ENCODE measurements around the gene SLC25A25. TPM values are rescaled to one million over a fixed set of nuclear protein-coding genes. Genes with fewer than 3 reads are reported as not detected.

Gene SLC25A25
- total RNA-seq, 1 donor from 2014 or later, result 13.0 TPM

DNA sequence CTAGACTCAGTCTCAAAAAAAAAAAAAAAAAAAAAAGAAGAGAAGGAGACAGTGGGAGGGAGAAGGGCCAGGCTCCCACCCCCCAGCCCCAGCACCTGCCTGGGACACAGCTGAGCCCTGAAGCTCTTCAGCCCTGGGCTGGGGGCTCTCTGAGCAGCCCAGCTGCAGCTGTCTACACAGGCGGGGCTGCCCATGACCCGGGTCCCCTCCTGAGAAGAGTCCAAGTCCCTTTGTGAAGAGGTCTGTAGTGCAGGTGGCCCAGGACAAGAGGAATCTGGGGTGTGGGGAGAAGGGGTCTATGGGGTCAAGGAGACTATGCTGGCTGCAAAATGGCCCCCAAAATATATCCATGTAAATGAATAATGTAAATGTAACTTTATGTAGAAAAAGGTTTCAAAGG is 74.6 kb downstream of the SLC25A25 start:
- Histone ChIP-seq H3K4me3 (ENCODE audit: low read length in 3 of 3) (no peak overlapping the region), H3K9ac (ENCODE audit: low read depth in 1 of 3, low read length in 3 of 3) (no peak overlapping the region), H3K4me1 (ENCODE audit: control insufficient read depth in 3 of 3, insufficient read depth in 3 of 3, low read length in 3 of 3) (peaks cover 0 to 3% (median 0%) of the 10 kb centered on the region in 3 donors), H3K27ac (ENCODE audit: low read depth, low read length) (no peak overlapping the region), H3K9me3 (ENCODE audit: control insufficient read depth in 3 of 3, low read length in 3 of 3) (no peaks in the 10 kb centered on the region), H3K27me3 (ENCODE audit: control insufficient read depth in 3 of 3, insufficient read depth in 3 of 3, low read length in 3 of 3) (no peaks in the 10 kb centered on the region), H3K36me3 (ENCODE audit: control insufficient read depth in 3 of 3, insufficient read depth in 3 of 3, low read length in 3 of 3) (no peaks in the 10 kb centered on the region)

DNA sequence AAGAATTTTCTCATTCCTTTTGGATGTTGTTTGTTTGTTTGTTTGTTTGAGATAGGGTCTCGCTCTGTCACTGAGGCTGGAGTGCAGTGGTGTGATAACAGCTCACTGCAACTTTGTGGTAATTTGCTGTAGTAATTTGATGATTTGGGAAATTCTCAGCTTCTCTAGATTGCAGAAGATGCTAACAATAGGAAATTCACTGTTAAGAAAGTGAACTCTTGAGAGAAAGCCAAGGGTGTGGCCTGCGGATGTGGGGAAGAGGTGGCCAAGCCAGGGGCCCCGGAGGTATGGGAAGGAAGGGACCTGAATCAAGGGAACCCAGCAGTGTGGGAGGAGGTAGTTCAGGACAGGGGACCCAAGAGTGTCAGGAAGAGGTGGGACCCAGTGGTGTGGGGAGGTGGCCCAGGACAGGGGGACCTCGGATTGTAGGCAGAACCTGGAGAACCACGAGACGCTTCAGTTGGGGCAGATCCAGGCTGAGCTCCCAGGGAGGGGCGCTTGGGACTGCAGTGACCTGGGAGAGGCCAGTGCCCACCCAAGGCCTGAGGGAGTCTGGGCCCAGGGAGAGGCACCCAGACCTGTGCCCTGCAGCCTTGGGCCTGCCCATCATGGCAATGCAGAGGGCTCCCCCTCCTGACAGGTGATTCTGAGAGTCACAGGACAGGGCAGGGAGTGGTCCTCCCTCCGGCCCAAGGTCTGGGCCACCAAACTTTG is 75.7 kb downstream of the SLC25A25 start:
- Histone ChIP-seq H3K4me1 (ENCODE audit: control insufficient read depth in 3 of 3, insufficient read depth in 3 of 3, low read length in 3 of 3) (peaks cover 3 to 4% (median 3%) of the 10 kb centered on the region in 3 donors), H3K27me3 (ENCODE audit: control insufficient read depth in 3 of 3, insufficient read depth in 3 of 3, low read length in 3 of 3) (no peaks in the 10 kb centered on the region), H3K4me3 (ENCODE audit: low read length in 3 of 3) (no peak overlapping the region), H3K9ac (ENCODE audit: low read depth in 1 of 3, low read length in 3 of 3) (no peak overlapping the region), H3K27ac (ENCODE audit: low read depth, low read length) (no peak overlapping the region), H3K36me3 (ENCODE audit: control insufficient read depth in 3 of 3, insufficient read depth in 3 of 3, low read length in 3 of 3) (no peaks in the 10 kb centered on the region), H3K9me3 (ENCODE audit: control insufficient read depth in 3 of 3, low read length in 3 of 3) (no peaks in the 10 kb centered on the region)

DNA sequence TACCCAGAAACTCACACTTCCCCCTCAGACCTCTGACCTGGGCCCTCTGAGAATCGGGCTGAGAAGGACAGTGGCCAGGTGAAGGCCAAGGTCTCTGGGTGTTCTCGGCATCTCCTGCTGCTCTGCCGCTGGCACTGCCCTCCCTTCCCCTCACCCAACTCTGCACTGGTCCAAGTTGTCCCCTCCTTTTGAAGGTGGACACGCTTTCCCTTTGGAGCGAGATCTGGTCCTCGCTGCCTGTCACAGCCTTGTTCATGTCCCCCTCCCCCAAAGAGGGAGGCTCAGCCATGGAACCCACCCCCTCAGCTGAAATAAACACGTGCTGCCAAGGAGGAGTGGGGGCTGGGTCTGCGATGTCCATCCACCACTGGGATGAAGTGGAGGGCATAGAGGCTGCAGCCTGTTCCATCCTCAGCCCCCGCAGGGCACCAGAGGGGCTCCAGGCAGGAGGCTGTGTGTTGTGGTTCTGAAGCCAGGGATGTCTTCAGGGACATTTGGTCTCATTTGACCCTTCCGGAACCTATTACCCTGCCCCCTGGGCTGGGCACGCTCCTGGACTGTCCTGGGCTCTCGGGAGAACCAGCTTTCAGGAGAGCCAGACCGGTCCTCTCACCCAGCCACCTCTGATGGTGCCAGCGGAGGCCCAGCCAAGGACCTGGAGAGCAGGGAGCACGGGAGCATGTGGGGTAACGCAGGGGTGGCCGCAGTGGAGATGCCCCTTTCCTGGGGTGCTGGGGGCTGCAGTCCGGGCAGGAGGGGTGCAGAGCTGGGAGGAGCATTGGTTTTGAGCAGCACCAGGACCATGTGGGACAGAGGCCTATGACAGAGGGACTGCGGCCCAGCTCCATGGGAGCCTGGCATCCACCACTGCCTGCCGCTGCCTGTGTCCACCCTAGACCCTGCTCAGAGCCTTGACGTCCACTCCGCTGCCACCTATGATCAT is 76.5 kb downstream of the SLC25A25 start:
- Histone ChIP-seq H3K9ac (ENCODE audit: low read depth in 1 of 3, low read length in 3 of 3) (no peak overlapping the region), H3K9me3 (ENCODE audit: control insufficient read depth in 3 of 3, low read length in 3 of 3) (no peaks in the 10 kb centered on the region), H3K27me3 (ENCODE audit: control insufficient read depth in 3 of 3, insufficient read depth in 3 of 3, low read length in 3 of 3) (no peaks in the 10 kb centered on the region), H3K4me1 (ENCODE audit: control insufficient read depth in 3 of 3, insufficient read depth in 3 of 3, low read length in 3 of 3) (peaks cover 11 to 13% (median 11%) of the 10 kb centered on the region in 3 donors), H3K4me3 (ENCODE audit: low read length in 3 of 3) (no peak overlapping the region), H3K36me3 (ENCODE audit: control insufficient read depth in 3 of 3, insufficient read depth in 3 of 3, low read length in 3 of 3) (no peaks in the 10 kb centered on the region), H3K27ac (ENCODE audit: low read depth, low read length) (no peak overlapping the region)

DNA sequence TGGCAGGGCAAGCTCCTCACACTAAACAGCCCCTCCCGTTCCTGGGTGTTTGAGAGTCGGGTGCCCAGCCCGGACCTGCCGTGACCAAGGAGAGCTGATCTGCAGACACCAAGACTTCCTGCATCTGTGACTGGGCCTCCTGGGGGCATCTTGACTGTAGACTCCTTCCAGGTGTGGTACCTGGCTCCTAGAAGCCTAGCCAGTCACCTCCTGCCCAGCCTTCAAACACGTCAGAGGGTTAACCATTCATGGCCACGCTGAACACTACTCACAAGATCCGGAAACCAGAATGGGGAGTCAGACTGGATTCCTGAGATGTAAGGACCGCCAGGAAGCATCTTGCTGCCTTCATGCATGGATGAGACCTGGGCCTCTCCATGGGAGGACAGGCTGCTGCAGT is 77.5 kb downstream of the SLC25A25 start:
- no peak overlapping the region for H3K4me3 ChIP-seq (ENCODE audit: low read length in 3 of 3)
- H3K9me3 ChIP-seq (ENCODE audit: control insufficient read depth in 3 of 3, low read length in 3 of 3), result no peaks in the 10 kb centered on the region
- H3K27me3 ChIP-seq (ENCODE audit: control insufficient read depth in 3 of 3, insufficient read depth in 3 of 3, low read length in 3 of 3), result no peaks in the 10 kb centered on the region
- no peaks in the 10 kb centered on the region for H3K36me3 ChIP-seq (ENCODE audit: control insufficient read depth in 3 of 3, insufficient read depth in 3 of 3, low read length in 3 of 3)
- H3K27ac ChIP-seq (ENCODE audit: low read depth, low read length), result no peak overlapping the region
- H3K9ac ChIP-seq (ENCODE audit: low read depth in 1 of 3, low read length in 3 of 3), result no peak overlapping the region
- peaks cover 12 to 14% (median 12%) of the 10 kb centered on the region in 3 donors for H3K4me1 ChIP-seq (ENCODE audit: control insufficient read depth in 3 of 3, insufficient read depth in 3 of 3, low read length in 3 of 3)

DNA sequence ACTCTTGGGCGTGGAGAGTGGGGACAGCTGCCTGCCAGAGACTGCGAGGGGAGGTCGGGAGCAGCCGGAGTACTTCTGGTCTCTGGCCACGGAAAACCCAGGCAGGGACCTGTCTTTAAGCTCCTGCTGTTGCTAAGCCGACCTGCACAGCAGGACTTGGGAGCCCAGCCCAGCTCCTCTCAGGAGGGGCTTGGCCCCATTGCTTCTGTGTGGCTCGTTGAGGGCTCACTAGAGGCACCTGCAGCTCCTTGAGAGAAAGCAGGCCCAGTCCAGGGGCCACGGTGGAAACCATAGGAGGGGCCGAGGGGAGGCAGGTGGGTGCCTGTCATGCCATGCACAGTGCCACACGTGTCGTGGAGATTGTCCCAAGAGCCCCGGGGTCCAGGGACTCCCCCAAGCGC is 77.9 kb downstream of the SLC25A25 start:
- Histone ChIP-seq H3K4me3 (ENCODE audit: low read length in 3 of 3) (no peak overlapping the region), H3K9me3 (ENCODE audit: control insufficient read depth in 3 of 3, low read length in 3 of 3) (no peaks in the 10 kb centered on the region), H3K9ac (ENCODE audit: low read depth in 1 of 3, low read length in 3 of 3) (no peak overlapping the region), H3K4me1 (ENCODE audit: control insufficient read depth in 3 of 3, insufficient read depth in 3 of 3, low read length in 3 of 3) (peaks cover 12 to 14% (median 12%) of the 10 kb centered on the region in 3 donors), H3K36me3 (ENCODE audit: control insufficient read depth in 3 of 3, insufficient read depth in 3 of 3, low read length in 3 of 3) (no peaks in the 10 kb centered on the region), H3K27ac (ENCODE audit: low read depth, low read length) (no peak overlapping the region), H3K27me3 (ENCODE audit: control insufficient read depth in 3 of 3, insufficient read depth in 3 of 3, low read length in 3 of 3) (no peaks in the 10 kb centered on the region)

DNA sequence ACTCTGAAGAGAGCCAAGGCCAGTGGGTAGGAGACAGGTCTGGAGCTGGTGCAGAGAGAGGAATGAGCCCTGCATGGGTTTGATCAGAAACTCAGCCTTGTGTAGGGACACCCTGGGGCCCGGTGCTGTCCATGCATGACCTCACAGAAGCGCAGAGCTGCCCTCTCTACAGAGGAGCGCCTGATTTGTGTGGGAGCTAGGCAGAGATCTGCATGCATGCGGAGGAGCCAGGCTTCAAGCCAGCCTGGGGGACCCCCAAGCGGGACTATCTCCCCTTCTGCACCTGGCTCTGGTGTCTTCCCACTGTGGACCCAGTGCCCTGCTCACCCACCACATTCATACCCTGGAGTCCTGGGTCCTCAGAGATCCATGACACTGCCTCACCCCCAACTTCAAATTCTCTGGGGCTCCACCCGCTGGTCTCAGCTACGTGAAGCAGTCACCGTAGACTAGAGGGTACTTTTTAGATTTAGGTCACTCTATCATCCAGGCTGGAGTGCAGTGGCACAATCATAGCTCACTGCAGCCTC is 78.6 kb downstream of the SLC25A25 start:
- Histone ChIP-seq H3K4me3 (ENCODE audit: low read length in 3 of 3) (no peak overlapping the region), H3K4me1 (ENCODE audit: control insufficient read depth in 3 of 3, insufficient read depth in 3 of 3, low read length in 3 of 3) (peaks cover 12 to 14% (median 12%) of the 10 kb centered on the region in 3 donors), H3K27ac (ENCODE audit: low read depth, low read length) (no peak overlapping the region), H3K9me3 (ENCODE audit: control insufficient read depth in 3 of 3, low read length in 3 of 3) (no peaks in the 10 kb centered on the region), H3K27me3 (ENCODE audit: control insufficient read depth in 3 of 3, insufficient read depth in 3 of 3, low read length in 3 of 3) (no peaks in the 10 kb centered on the region), H3K9ac (ENCODE audit: low read depth in 1 of 3, low read length in 3 of 3) (no peak overlapping the region), H3K36me3 (ENCODE audit: control insufficient read depth in 3 of 3, insufficient read depth in 3 of 3, low read length in 3 of 3) (no peaks in the 10 kb centered on the region)

DNA sequence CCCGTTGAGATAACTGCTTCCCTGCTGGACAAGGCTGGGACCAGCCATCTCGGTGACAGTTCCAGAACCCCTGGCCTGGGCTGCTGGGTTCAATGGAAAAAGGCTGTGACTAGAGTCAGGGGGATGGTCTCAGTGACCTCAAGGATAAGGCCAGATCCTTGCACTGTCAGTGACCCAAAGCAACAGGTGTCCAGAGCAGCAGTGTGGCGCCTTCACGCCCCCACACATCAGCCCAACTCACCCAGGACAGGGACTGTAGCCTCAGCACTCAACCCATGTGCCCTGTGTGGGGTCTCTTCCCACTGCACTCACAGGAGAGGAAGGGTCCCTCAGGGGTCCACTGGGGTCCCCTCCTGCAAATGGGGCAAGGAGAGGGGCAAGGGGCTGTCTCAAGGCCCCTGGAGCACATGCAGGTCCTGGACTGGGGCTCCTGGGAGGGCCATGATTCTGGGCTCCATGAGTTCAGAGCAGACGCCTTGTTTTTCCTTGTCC is 80.5 kb downstream of the SLC25A25 start:
- no peak overlapping the region for H3K27ac ChIP-seq (ENCODE audit: low read depth, low read length)
- no peak overlapping the region for H3K4me3 ChIP-seq (ENCODE audit: low read length in 3 of 3)
- no peaks in the 10 kb centered on the region for H3K36me3 ChIP-seq (ENCODE audit: control insufficient read depth in 3 of 3, insufficient read depth in 3 of 3, low read length in 3 of 3)
- no peaks in the 10 kb centered on the region for H3K9me3 ChIP-seq (ENCODE audit: control insufficient read depth in 3 of 3, low read length in 3 of 3)
- peaks cover 12 to 14% (median 12%) of the 10 kb centered on the region in 3 donors for H3K4me1 ChIP-seq (ENCODE audit: control insufficient read depth in 3 of 3, insufficient read depth in 3 of 3, low read length in 3 of 3)
- H3K27me3 ChIP-seq (ENCODE audit: control insufficient read depth in 3 of 3, insufficient read depth in 3 of 3, low read length in 3 of 3), result no peaks in the 10 kb centered on the region
- H3K9ac ChIP-seq (ENCODE audit: low read depth in 1 of 3, low read length in 3 of 3), result no peak overlapping the region

DNA sequence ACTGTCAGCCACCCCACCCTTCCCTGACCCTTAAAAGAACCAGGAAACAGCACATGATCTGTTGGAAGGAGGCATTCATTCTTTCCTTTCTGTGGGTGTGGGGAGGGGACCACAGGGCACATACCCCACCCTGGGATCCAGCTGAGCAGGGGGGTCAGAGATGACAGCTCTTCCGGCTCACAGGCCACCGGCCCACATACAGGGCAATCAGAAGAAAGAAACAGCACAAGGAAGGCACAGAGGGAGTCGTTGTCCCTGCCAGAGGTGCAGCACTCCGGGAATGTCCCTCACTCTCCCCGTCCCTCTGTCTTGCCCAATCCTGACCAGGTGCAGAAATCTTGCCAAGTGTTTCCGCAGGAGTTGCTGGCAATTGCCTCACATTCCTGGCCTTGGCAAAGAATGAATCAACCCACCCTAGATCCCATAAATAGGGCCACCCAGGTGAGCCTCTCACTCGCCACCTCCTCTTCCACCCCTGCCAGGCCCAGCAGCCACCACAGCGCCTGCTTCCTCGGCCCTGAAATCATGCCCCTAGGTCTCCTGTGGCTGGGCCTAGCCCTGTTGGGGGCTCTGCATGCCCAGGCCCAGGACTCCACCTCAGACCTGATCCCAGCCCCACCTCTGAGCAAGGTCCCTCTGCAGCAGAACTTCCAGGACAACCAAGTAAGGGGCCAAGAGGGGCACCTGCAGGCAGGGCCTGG is 81.1 kb downstream of the SLC25A25 start, which contains the start of gene LCN2:
TSS of gene LCN2 (plus strand) at position 453 of the 701 bp plus-strand sequence. CDS start at position 526, 73 bp downstream.
- no peak within 1 kb of the TSS for H3K27ac ChIP-seq (ENCODE audit: low read depth, low read length)
- no peaks in the 10 kb centered on the region for H3K36me3 ChIP-seq (ENCODE audit: control insufficient read depth in 3 of 3, insufficient read depth in 3 of 3, low read length in 3 of 3)
- no peak within 1 kb of the TSS for H3K4me3 ChIP-seq (ENCODE audit: low read length in 3 of 3)
- peaks cover 11 to 12% (median 12%) of the 10 kb centered on the region in 3 donors for H3K4me1 ChIP-seq (ENCODE audit: control insufficient read depth in 3 of 3, insufficient read depth in 3 of 3, low read length in 3 of 3)
- no peak within 1 kb of the TSS for H3K9ac ChIP-seq (ENCODE audit: low read depth in 1 of 3, low read length in 3 of 3)
- H3K9me3 ChIP-seq (ENCODE audit: control insufficient read depth in 3 of 3, low read length in 3 of 3), result no peaks in the 10 kb centered on the region
- no peaks in the 10 kb centered on the region for H3K27me3 ChIP-seq (ENCODE audit: control insufficient read depth in 3 of 3, insufficient read depth in 3 of 3, low read length in 3 of 3)

DNA sequence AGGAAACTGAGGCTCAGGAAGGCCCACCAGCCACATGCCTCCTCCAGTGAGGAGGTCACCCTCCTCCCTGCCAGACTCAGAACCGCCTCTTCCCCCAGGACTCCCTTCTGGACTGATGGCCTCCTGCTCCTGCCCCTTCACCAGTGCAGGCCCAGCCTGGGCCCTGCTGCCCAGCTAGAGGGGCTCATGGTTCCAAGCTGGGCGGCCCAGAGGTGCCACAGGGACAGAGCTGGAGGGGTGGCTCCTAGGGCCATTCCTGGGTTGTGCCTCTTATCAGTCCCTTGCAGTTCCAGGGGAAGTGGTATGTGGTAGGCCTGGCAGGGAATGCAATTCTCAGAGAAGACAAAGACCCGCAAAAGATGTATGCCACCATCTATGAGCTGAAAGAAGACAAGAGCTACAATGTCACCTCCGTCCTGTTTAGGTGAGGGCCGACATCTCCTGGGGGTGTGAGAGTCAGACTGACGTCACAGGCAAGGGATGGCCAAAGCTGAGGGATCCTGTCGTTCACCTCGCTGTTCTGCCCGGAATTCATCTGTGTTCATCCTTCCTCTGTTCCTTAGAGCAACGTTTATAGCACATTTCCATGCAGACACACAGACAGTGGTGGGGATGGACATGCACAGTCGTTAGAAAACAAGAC is 82.0 kb downstream of the SLC25A25 start:
- Histone ChIP-seq H3K27ac (ENCODE audit: low read depth, low read length) (no peak overlapping the region), H3K4me3 (ENCODE audit: low read length in 3 of 3) (no peak overlapping the region), H3K4me1 (ENCODE audit: control insufficient read depth in 3 of 3, insufficient read depth in 3 of 3, low read length in 3 of 3) (peaks cover 11 to 12% (median 12%) of the 10 kb centered on the region in 3 donors), H3K36me3 (ENCODE audit: control insufficient read depth in 3 of 3, insufficient read depth in 3 of 3, low read length in 3 of 3) (no peaks in the 10 kb centered on the region), H3K9ac (ENCODE audit: low read depth in 1 of 3, low read length in 3 of 3) (no peak overlapping the region), H3K9me3 (ENCODE audit: control insufficient read depth in 3 of 3, low read length in 3 of 3) (no peaks in the 10 kb centered on the region), H3K27me3 (ENCODE audit: control insufficient read depth in 3 of 3, insufficient read depth in 3 of 3, low read length in 3 of 3) (no peaks in the 10 kb centered on the region)

All from skeletal muscle tissue (tissue), 4 donors.